Inflammatory macrophage treated with lipopolysaccharide for 1 hour (primary cell): ENCODE measurements around the gene SEMA3E.

Experiments
- DNase-seq, 2 donors: peaks; one replicate each; pipeline ENCODE4 v3.0.0-alpha.2; 2020 to 2022

Gene SEMA3E

GRCh38 chr7:83640731-83641537, 8.0 kb downstream of the SEMA3E start:
- no peak for DNase-seq

- DNase-seq: no peak
Measured at GRCh38 chr7:83640240-83640639, 8.7 kb downstream of the SEMA3E start.

- no peak for DNase-seq
Measured at GRCh38 chr7:83633516-83633915, 15.4 kb downstream of the SEMA3E start.

GRCh38 chr7:83629117-83629880, 19.6 kb downstream of the SEMA3E start:
- DNase-seq: no peak

- DNase-seq: no peak
Measured at GRCh38 chr7:83617858-83618257, 31.1 kb downstream of the SEMA3E start.

GRCh38 chr7:83614112-83614511, 34.8 kb downstream of the SEMA3E start:
- DNase-seq: no peak

GRCh38 chr7:83613232-83613631, 35.7 kb downstream of the SEMA3E start:
- no peak for DNase-seq

- DNase-seq: no peak
Measured at GRCh38 chr7:83611776-83612175, 37.2 kb downstream of the SEMA3E start.

- no peak for DNase-seq
Measured at GRCh38 chr7:83610649-83611304, 38.2 kb downstream of the SEMA3E start.

GRCh38 chr7:83608716-83609115, 40.2 kb downstream of the SEMA3E start:
- DNase-seq: no peak

- DNase-seq: no peak
Measured at GRCh38 chr7:83603649-83604048, 45.3 kb downstream of the SEMA3E start.

GRCh38 chr7:83599131-83599530, 49.8 kb downstream of the SEMA3E start:
- no peak for DNase-seq

GRCh38 chr7:83593921-83594475, 54.9 kb downstream of the SEMA3E start:
- no peak for DNase-seq

GRCh38 chr7:83588602-83589240, 60.2 kb downstream of the SEMA3E start:
- no peak for DNase-seq

- no peak for DNase-seq
Measured at GRCh38 chr7:83586281-83586680, 62.7 kb downstream of the SEMA3E start.

- DNase-seq: no peak
Measured at GRCh38 chr7:83581667-83582435, 67.1 kb downstream of the SEMA3E start.

- DNase-seq: no peak
Measured at GRCh38 chr7:83579740-83580139, 69.2 kb downstream of the SEMA3E start.

- DNase-seq: no peak
Measured at GRCh38 chr7:83575436-83575835, 73.5 kb downstream of the SEMA3E start.

GRCh38 chr7:83574616-83575015, 74.3 kb downstream of the SEMA3E start:
- DNase-seq: no peak

- DNase-seq: no peak
Measured at GRCh38 chr7:83562960-83563359, 86.0 kb downstream of the SEMA3E start.

GRCh38 chr7:83562289-83562688, 86.7 kb downstream of the SEMA3E start:
- DNase-seq: no peak

GRCh38 chr7:83559887-83560286, 89.1 kb downstream of the SEMA3E start:
- no peak for DNase-seq
